Measurements from ENCODE around the gene ITGB3.

DNA sequence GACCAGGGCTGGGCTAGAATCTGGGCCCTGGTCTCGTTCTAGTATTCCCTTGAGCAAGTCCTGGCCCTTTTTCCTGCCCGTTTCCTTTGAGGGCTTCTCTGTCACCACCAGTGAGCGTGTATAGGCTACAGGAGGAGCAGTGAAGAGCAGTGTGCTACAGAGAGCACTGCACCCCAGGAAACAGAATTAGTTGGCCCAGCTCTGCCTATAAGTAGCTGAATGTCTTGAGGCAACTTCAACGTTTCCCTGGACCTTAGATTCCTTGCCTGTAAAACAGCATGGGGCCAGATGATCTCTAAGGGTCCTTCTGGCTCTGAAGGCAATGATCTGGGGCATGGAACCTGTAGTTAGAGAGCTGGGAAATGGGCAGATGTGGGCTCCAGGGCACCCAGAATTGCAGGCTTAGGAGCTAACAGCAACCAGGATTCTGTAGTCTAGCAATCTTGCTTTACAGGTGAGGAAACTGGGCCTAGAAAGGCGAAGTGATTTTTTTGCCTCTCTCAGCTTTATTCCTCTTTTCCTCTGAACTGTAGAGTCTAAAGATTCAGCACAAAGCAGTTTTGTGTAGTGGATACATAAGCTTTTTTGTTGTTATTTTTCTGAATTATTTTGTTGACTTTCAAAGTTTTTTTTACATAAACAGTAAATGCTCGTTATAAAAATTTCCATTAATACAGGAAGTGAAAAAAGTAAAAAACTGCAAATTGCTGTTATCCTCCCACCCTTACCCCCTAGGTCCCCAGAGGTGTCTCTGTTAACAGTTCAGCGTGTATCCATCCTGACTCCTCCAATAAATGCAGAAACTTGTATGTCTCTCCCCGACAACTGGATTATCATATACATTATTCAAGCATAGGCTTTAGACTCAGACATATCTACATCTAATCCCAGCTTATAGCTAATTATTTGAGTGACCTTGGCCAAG, 46.2 kb upstream of the ITGB3 start:
- TF ChIP-seq POLR2A (IDR thresholded peaks at IDR 0.05) = no peak
- TF ChIP-seq, protein P1, sequence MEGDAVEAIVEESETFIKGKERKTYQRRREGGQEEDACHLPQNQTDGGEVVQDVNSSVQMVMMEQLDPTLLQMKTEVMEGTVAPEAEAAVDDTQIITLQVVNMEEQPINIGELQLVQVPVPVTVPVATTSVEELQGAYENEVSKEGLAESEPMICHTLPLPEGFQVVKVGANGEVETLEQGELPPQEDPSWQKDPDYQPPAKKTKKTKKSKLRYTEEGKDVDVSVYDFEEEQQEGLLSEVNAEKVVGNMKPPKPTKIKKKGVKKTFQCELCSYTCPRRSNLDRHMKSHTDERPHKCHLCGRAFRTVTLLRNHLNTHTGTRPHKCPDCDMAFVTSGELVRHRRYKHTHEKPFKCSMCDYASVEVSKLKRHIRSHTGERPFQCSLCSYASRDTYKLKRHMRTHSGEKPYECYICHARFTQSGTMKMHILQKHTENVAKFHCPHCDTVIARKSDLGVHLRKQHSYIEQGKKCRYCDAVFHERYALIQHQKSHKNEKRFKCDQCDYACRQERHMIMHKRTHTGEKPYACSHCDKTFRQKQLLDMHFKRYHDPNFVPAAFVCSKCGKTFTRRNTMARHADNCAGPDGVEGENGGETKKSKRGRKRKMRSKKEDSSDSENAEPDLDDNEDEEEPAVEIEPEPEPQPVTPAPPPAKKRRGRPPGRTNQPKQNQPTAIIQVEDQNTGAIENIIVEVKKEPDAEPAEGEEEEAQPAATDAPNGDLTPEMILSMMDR (IDR thresholded peaks at IDR 0.05) = no peak
- TF ChIP-seq EP300 (IDR thresholded peaks at IDR 0.05) = no peak

Data from ovary (tissue), 3 donors.